Kidney capillary endothelial cell (primary cell): ENCODE data around the gene ST6GALNAC3.
"Not testable (repeated sequence)": the region's sequence is repeated elsewhere in the genome, so short reads cannot be mapped to it uniquely, and the experiment has no call there.

Experiments
- DNase-seq: peaks from one replicate; pipeline ENCODE4 v3.0.0-alpha.2; 2018; ENCODE audit warnings: low spot score

ST6GALNAC3 gene

DNA sequence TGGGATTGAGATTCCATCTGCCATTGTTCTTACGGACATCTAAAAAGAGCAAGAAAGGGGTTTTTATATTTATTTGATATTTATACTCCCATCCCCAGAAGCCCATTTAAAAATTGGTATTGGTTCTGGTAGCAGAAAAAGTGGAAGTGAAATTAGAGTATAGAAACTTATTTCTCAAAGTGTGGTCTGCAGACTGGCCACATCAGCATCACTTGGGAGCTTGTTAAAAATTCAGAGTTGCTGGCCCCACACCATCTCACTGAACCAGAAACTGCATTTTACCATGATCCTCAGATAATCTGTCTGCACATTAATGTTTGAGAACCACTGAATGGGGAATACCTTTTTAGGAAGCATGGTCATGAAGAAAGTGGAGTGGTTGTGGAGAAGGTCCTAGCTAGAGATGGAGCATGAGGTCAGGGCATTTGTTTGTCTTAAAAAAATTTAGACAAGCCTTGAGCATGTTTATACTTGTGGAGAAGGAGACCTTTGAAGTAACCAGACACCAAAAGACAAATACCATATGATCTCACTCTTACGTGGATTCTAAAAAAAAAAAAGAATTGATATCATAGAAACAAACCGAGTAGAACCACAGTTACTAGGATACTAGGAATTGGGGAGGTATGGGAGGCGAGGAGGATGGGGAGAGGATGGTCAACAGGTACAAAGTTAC is 116.3 kb downstream of the ST6GALNAC3 start:
- DNase-seq = no peak

DNA sequence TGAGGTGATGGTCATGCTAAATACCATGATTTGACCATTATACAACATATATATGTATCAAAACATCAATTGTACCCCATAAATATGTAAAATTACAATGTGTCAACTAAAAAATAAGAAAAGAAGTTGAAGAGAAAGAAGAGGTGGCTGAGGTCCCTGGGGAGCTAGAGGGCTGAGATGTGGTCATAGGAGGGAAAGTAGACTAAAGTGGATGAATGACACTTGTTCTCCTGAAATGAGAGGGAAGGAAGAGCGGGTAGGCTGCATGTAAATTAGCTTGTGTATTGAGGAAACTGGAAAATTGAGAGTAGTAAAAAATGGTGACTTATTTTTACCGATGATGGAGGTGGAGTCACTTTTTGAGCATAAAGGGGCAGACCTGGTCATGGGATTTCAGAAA is 117.0 kb downstream of the ST6GALNAC3 start:
- no peak for DNase-seq

DNA sequence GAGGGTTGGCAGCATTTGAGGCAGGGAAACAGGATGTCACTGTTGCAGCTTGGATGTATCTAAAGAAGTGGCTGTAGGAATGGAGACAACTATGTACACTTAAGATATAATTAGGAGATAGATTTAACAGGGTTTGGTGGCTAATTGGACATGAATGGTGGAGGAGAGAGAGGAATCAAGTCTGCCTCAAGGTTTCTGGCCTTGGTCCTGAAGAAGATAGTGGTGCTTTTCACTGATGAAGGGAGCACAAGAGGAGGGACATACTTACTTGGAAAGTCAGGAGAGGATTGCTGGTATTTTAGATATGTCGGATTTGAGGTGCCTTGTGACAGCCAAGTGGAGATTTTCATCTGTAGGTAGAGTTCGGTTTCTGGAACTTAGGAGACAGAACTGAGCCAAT is 123.9 kb downstream of the ST6GALNAC3 start:
- DNase-seq = no peak

DNA sequence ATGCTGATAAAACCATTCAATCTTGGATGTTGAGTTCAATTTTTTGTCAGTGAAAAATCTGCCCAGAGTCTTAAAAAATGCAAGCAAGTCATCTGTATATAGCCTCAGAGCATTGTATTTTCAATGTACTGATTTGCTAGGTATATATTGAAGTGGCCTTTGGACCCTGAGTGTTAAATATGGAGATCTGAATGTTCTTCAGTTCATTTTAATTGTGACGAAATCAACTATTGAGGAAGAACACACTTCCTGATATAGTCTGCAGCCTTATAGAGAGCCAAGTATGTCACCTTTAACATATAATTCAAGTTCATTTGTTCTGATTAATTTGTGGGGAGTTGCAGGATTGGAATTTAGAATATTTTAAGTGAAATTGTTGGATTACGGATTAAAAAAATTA is 128.1 kb downstream of the ST6GALNAC3 start:
- DNase-seq = no peak

DNA sequence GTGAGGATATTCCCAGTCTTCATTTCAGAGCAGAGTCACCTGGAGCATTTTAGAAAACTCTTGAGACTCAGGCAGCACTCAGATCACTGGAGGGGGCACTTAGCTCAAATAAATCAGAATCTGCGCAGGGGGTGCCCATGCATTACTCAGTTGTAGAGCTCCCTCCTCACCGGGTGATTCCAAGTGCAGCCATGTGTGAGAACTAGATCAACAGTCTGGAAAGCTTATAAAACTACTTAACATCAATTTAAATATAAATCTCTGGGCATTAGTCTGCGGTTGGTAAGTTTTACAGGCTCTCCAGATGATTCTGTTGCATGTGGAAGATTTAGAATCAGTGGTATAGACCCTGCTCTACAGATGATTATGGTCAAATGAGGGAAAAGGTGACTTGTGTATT is 128.6 kb downstream of the ST6GALNAC3 start:
- no peak for DNase-seq

DNA sequence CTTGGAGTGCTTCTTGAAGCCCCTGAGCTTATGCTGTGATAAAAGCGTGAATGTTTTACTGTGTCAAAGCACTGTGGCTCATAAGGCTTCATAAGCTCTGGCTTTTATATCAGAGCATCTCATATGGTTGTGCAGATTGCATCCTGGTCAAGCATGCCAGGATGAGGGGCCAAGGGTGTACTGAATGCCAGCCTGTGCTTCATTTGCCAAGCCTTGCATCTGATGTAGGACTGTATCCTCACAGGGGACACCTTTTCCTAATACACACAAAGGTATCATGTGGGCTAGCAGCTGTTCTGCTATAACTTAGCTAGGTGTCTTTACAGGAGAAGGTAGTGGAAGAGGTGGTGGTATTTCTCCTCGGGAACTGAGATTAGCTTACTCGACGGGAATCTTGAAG is 134.7 kb downstream of the ST6GALNAC3 start:
- no peak for DNase-seq

DNA sequence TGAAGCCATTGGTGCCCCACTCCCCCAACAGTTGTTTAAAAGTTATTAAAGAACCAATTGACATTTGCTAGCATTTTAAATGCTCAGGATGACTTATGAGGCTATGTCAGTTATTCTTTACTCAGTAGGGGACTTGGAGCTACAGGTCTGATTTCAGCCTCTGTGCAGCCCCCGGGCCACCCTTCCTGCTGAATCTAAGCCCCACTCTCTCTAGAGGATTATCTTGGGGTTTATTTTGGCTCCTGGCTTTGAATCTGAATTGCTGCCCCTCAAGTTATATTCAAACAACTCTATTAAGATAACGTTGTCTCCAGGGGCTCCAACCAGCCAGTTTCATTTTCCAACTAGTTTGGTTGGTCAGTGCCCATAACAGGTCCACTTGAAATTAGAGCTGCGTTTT is 135.1 kb downstream of the ST6GALNAC3 start:
- DNase-seq = no peak

DNA sequence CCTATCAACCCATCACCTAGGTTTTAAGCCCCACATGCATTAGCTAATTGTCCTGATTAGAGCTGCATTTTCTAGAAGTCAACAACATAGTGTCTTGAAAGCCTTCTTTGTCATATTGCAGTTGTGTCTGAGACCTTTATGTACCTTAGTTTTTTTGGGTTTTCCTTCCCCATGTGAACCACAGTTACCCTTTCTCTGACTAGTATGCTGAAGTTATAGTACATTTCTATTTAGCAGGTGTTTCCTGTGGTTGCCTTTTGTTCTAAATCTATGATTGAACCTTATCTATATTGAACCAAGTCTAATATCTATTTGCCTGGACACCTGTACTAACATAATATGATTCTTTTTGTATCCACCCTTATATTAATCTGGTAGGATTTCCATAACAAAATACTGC is 135.6 kb downstream of the ST6GALNAC3 start:
- no peak for DNase-seq

DNA sequence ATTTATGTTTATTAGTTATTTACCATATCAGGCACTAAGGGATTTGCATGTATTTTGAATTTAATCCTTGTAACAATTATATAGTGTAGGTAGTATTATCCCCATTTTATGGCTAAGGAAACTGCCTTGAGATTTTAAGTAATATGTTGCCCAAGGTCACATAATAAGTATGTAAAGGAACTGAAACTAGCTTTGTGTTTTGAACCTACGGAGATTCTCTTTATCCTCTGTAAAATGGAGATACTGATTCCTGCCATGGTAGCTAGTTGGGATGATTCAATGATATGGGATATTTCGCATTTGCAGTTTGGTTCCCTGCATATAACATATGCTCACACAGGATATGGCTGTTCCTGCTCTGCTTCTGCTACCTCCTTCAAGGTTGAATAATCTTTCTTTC is 144.3 kb downstream of the ST6GALNAC3 start:
- no peak for DNase-seq

DNA sequence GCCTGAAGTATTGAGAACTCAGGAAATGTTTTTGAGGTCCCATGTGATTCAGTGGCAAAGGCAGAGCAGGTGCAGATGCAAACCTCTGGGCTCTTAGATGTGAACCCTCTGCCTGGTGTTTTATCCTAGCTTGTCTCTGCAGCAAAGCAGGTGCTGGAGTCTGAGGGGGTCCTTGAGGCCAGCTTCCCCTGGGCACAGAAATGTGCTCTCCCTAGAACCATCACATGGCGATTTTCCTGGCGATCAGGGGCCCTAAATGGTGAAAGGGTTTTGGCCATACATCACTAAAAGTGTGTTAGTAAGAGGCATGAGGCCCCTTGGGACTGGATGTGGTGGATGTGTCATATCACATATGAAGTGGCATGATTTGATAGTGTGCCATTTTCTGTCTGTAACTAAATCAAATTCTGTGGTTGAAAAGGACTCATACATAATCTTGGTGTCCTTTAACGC is 144.8 kb downstream of the ST6GALNAC3 start:
- no peak for DNase-seq

DNA sequence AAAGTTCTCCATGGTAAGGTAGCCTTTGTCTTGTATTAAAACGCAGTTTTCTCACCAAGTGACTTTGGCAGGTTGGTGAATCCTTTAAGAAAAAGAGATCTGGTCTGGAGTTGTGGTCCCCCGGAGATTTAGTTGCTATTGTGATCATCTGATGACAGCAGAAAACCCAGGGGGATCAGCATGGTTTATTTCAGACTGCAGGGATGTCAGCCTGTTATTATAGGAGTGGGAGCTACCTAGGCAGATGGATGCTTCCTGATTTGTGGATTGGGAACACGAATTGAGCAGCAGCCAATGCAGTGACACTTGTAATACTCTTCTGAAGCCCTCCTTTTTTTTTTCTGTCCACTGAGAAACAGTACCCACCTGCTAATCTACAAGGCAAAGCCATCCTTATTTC is 150.2 kb downstream of the ST6GALNAC3 start:
- no peak for DNase-seq

DNA sequence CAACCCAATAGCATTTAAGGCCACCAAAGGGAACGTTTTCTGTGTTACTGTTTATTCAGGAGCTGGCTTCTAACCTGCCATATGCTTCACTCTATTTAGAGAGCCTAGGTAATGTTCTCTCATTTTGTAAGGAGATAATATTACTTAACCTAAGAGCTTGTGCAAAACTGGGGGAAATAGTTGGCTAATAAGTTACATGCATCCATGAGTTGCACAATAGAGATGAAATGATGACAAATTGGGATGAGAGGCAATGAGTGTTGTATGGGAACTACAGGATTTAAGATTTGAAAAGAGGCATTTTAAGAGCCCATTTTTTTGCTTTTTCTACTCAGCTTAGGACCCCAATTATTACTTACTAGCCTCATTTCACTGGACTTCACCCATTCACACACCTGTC is 151.0 kb downstream of the ST6GALNAC3 start:
- no peak for DNase-seq

DNA sequence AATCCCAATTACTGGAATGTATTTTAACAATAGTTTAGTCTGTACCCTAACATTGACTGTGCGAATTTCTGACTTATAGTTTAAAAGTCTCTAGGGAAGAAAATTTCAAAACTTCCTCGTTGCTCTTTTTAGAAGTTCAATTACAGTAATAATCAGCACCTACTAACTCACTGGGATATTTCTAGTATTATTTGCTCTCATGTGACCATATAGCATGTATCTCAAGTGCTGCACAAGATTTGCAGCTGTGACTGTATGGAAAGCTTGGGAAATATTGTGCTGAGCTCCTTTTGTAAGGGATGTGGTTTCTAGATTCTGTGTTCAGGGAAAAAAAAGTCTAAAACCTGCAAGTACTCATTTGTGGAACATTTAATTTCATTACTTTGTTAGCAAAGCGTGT is 153.1 kb downstream of the ST6GALNAC3 start:
- DNase-seq = no peak

DNA sequence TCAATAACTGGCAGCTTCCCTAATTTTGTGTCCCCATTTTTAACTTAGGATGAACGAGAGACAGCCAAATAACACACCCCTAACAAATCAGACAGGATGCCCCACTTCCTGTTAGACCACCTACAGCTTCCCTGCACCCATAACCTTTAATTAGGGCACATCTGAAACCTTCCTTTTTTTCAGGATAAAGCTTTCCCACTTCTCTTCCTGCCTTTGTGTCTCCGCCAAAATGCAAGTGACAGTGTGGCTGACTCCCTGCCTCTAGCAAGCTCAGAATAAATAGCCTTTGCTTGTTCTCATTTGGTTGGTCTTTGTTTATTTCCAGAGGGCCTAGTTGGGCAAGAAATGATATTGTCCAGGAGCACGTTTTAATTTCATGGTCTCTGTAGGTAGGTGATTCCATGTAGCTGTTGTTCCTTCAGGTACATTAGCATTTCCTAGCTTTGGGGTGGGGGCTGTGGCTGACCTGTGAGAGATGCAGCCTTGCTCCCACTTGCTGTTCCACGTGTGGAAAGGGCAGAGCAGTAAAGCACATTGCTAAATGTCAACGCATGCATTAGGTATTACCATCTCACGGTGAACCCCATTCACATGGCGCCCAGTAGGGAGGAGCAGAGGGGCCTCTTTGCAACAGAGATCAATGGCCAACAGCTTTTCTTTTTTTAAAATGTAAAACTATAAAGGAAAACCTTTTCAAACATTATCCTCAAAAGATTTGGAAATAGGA is 154.9 kb downstream of the ST6GALNAC3 start:
- DNase-seq = no peak

DNA sequence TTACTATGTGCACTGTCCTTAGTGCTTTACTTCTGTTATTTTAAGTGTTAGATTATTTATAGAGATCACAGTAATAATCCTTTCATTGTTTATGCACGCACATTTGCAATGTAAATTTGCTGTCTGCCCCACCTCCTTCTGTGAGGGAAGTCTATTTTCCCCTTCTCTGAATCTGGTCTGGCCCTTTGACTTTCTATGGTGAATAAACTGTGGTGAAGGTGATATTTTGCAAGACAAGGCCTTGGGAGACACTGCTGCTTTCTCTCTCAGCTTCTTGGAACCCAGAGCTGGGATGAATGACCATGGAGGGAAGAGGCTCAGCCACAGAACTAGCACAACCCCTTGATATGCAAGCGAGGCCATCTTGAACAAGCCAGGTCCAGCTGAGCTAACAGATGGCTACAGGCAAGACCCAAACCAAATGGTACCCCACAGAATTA is 156.3 kb downstream of the ST6GALNAC3 start:
- no peak for DNase-seq

DNA sequence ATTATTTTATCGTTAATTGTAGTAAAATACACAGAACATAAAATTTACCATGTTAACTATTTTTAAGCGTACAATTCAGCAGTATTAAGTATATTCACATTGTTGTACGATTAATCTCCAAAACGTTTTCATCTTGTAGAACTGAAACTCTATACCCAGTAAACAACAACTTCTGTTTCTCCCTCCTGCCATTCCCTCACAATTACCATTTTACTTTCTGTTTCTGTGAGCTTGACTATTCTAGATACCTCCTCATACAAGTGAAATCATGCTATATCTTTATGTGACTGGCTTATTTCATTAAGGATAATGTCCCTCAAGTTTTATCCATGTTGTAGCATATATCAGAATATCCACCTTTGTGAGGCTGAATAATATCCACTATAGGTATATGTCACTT is 156.8 kb downstream of the ST6GALNAC3 start:
- no peak for DNase-seq

DNA sequence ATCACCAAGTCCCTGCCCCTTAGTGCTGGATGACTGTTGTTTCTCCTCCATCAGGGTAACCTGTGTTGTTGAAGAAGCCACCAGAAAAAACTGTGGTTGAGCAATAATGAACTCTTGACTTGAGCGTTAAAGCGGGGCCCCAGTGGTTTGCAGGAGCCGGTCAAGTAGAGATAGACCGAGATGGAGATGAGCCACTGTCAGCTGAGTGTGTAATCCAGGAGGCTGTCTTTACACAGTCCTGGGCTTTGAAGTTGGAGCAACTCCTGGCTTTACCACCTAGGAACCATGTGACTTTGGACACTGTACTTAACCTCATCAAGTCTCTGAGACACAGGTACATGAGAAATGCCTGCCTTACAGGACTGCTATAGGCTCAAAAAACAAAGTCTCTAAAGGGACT is 158.1 kb downstream of the ST6GALNAC3 start:
- DNase-seq = no peak

DNA sequence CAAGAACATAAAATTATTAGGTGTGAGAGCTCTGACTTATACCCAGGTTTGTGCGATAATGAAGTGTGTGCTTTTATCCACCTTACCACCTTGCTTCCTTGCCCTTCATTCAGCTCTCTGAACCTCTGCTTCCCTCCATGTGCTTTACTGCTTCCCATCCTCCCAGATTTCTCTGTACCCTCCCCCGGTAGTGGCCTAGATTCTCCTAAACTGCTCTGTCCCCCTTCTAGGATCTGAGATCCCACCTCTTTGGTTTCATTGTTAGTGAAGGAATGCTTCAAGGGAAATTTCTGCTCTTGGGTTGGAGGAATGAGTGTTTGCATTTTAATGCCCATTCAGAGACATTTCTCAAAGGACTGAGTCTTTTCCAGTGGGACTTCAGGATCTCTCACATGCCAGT is 159.5 kb downstream of the ST6GALNAC3 start:
- DNase-seq = no peak

DNA sequence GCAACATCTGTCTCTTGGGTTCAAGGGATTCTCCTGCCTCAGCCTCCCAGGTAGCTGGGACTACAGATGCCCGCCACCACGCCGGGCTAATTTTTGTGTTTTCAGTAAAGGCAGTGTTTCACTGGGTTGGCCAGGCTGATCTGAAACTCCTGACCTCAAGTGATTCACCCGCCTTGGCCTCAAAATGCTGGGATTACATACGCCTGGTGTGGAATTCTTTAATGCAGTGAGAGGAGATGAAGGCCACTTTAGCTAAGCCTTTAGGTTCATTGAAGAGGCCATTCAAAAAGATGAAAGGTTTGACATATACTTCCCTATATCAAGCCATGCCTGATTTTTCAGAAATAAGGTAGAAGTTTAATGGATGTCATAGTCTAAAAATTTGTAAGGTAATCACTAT is 162.7 kb downstream of the ST6GALNAC3 start:
- DNase-seq = no peak

DNA sequence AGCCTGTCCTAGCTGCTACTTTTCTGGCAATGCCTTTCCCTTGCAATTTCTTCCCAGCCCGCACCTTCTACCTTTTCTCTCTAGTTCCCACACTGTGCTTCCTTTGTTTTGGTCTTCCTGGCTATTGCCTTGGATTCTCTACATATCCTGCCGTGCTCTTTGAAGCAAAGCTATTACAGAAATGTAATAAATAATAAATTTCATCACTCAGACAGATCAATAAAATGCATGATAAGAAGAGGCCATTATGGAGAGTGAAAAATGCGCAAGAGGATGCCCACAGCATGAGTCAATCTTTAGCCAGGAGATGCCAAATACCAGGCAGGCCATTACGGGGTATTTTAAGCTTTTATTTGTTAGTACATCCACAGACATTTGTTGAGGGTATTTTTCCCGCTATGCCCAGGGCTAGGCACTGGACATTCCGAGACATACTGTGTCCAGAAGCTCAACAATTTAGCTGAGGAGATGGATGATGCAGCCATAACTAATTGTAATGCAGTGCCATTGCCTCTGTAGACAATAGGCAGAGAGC is 163.6 kb downstream of the ST6GALNAC3 start:
- DNase-seq = no peak

DNA sequence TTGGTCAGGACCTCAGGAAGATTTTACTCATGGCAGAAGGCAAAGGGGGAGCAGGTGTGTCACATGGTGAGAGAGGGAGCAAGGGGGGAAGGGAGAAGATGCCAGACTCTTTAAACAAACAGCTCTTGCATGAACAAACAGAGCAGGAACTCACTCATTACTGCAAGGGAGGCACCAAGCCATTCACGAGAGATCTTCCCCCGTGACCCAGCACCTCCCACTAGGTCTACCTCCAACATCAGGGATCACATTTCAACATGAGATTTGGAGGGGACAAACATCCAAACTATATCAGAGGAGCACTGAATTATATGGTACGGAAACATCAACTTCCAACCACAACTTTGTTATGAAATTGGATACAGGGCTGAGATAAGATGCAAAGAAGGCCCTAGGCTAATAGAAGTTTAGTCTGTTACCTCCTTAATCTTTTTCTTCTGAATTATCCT is 164.9 kb downstream of the ST6GALNAC3 start:
- no peak for DNase-seq

DNA sequence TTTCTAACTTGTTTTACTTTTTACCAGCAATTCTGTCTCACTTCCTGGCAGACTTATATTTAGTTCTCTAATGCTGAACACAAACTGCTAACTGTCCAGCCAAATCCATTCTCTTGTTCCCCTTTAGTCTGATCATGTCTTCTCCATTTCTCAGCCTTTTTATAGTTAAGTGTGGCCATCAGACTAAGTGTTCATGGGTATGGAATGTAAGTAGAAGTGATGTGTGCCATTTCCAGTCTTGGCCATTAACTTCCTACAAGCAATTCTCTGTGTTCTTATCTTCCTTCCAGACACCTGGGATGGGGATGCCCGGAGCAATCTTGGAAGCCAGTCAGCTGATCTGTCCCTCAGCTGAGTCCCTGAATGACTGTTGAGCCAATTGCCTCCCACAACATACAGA is 165.8 kb downstream of the ST6GALNAC3 start:
- no peak for DNase-seq

DNA sequence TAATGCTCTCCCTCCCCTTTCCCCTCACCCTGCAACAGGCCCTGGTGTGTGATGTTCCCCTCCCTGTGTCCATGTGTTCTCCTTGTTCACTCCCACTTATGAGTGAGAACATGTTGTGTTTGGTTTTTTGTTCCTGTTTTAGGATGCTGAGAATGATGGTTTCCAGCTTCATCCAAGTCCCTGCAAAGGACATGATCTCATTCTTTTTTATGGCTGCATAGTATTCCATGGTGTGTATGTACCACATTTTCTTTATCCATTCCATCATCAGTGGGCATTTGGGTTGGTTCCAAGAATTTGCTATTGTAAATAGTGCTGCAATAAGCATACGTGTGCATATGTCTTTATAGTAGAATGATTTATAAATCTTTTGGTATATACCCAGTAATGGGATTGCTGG is 168.0 kb downstream of the ST6GALNAC3 start:
- DNase-seq = not testable (repeated sequence)
